ENCODE data around the gene ZMIZ1. TPM values are rescaled to one million over a fixed set of nuclear protein-coding genes. Genes with fewer than 3 reads are reported as not detected.

Gene ZMIZ1
- total RNA-seq, 1 experiment from 2014 or later = 34.2 TPM

DNA sequence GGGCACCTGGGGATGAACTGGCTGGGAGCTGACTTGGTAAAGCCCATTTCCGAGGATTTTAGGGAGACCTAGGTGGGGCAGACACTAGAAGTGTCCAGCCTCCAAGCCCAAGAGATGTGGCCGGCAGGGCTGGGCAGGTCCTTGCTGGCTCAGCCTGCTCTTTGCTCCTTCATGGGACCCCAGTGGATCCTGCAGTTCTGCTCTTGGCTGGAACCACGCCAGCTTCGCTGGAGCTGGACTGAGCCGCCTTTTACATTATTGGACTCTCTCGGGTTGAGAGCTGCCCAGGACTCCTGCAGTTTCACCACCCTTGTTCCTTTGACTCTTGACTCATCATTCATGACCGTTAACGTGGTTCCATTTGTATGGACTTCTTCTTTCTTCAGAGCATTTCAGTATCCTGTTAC, 284.2 kb downstream of the ZMIZ1 start:
- intact Hi-C loops (cut with micrococcal nuclease; ENCODE audit: unreplicated experiment) = no loop called here
- H3K4me3 ChIP-seq (ENCODE audit: low read depth in 2 of 2, low read length in 2 of 2) = no peak overlapping the region
- H3K27me3 ChIP-seq (ENCODE audit: control insufficient read depth, insufficient read depth, low read length) = no peaks in the 10 kb centered on the region
- BruUV-seq (replicated peaks) = no TSS peak
- peaks cover 8% of the 10 kb centered on the region for H3K4me1 ChIP-seq (ENCODE audit: control insufficient read depth, insufficient read depth, low read length)
- no peak overlapping the region for H3K27ac ChIP-seq (ENCODE audit: low read length)
- DNase-seq (ENCODE audit: low read depth, low spot score) = no peak
- ChIA-PET CTCF (interaction anchor here (0.6 kb wide), 1 partner anchor 679 kb away, joined by 3 read pairs; no protein-coding TSS in a partner anchor), POLR2A (no interaction called here)
- H3K9me3 ChIP-seq (ENCODE audit: control insufficient read depth, insufficient read depth, low read depth, low read length) = no peaks in the 10 kb centered on the region
- TF ChIP-seq SIN3A (IDR thresholded peaks at IDR 0.05; ENCODE audit: borderline replicate concordance, insufficient read depth, low read depth, low read length) = no peak
- in situ Hi-C loops (cut with HindIII; ENCODE audit: low pct_unique_long_range_greater_than_20kb, low sequenced_read_pairs) = no loop called here
- H3K36me3 ChIP-seq (ENCODE audit: control insufficient read depth, insufficient read depth, low read length) = peaks cover 2% of the 10 kb centered on the region; the same call in 1 of the 2 replicates
- no peak for ATAC-seq

- TF ChIP-seq POLR2AphosphoS5 (IDR thresholded peaks at IDR 0.05; ENCODE audit: low read depth, low read length) = no peak
- TF ChIP-seq TCF7L2 (IDR thresholded peaks at IDR 0.05; ENCODE audit: low read depth, low read length) = no peak
- TF ChIP-seq CTCF (IDR thresholded peaks at IDR 0.05) = no peak
- TF ChIP-seq REST (IDR thresholded peaks at IDR 0.05; ENCODE audit: insufficient read depth in 1 of 2, low read depth in 2 of 2, low read length in 1 of 2) = no peak
- no peak for TF ChIP-seq SIN3A (IDR thresholded peaks at IDR 0.05; ENCODE audit: borderline replicate concordance, insufficient read depth, low read depth, low read length)
- peaks cover 3% of the 10 kb centered on the region for H3K4me1 ChIP-seq (ENCODE audit: control insufficient read depth, insufficient read depth, low read length)
- H3K9me3 ChIP-seq (ENCODE audit: control insufficient read depth, insufficient read depth, low read depth, low read length) = no peaks in the 10 kb centered on the region
- BruUV-seq (replicated peaks) = no TSS peak
- POLR2A ChIA-PET = no interaction called here
- CTCF ChIA-PET = interaction anchor here (0.6 kb wide), 1 partner anchor 678 kb away, joined by 3 read pairs; no protein-coding TSS in a partner anchor
- H3K27ac ChIP-seq (ENCODE audit: low read length) = no peak overlapping the region
- intact Hi-C loops (cut with micrococcal nuclease; ENCODE audit: unreplicated experiment) = no loop called here
- H3K36me3 ChIP-seq (ENCODE audit: control insufficient read depth, insufficient read depth, low read length) = peaks cover 2% of the 10 kb centered on the region; the same call in 1 of the 2 replicates
- no peaks in the 10 kb centered on the region for H3K27me3 ChIP-seq (ENCODE audit: control insufficient read depth, insufficient read depth, low read length)
- DNase-seq (ENCODE audit: low read depth, low spot score) = no peak
- no peak for ATAC-seq
- H3K4me3 ChIP-seq (ENCODE audit: low read depth in 2 of 2, low read length in 2 of 2) = no peak overlapping the region
- in situ Hi-C loops (cut with HindIII; ENCODE audit: low pct_unique_long_range_greater_than_20kb, low sequenced_read_pairs) = no loop called here
Observed at GRCh38 chr10:79353726-79354125, 285.0 kb downstream of the ZMIZ1 start.

DNA sequence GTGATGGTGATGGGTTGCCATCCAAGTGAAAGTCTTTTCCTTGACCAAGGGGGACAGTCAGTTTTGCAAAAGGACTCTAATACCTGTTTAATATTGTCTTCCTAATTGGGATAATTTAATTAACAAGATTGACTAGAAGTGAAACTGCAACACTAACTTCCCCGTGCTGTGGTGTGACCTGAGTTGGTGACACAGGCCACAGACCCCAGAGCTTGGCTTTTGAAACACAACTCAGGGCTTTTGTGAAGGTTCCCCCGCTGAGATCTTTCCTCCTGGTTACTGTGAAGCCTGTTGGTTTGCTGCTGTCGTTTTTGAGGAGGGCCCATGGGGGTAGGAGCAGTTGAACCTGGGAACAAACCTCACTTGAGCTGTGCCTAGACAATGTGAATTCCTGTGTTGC, 285.4 kb downstream of the ZMIZ1 start:
- no peak overlapping the region for H3K4me3 ChIP-seq (ENCODE audit: low read depth in 2 of 2, low read length in 2 of 2)
- TSS peak; percentile 49 for BruUV-seq (replicated peaks)
- CTCF ChIA-PET = no interaction called here
- TF ChIP-seq POLR2AphosphoS5 (IDR thresholded peaks at IDR 0.05; ENCODE audit: low read depth, low read length) = no peak
- TF ChIP-seq CTCF (IDR thresholded peaks at IDR 0.05) = no peak
- TF ChIP-seq SIN3A (IDR thresholded peaks at IDR 0.05; ENCODE audit: borderline replicate concordance, insufficient read depth, low read depth, low read length) = no peak
- no peak for TF ChIP-seq REST (IDR thresholded peaks at IDR 0.05; ENCODE audit: insufficient read depth in 1 of 2, low read depth in 2 of 2, low read length in 1 of 2)
- no peak for TF ChIP-seq TCF7L2 (IDR thresholded peaks at IDR 0.05; ENCODE audit: low read depth, low read length)
- H3K27me3 ChIP-seq (ENCODE audit: control insufficient read depth, insufficient read depth, low read length) = no peaks in the 10 kb centered on the region
- in situ Hi-C loops (cut with HindIII; ENCODE audit: low pct_unique_long_range_greater_than_20kb, low sequenced_read_pairs) = no loop called here
- POLR2A ChIA-PET = interaction anchor here (0.7 kb wide), 1 partner anchor 106 kb away, joined by 3 read pairs; no protein-coding TSS in a partner anchor
- H3K4me1 ChIP-seq (ENCODE audit: control insufficient read depth, insufficient read depth, low read length) = no peaks in the 10 kb centered on the region
- H3K36me3 ChIP-seq (ENCODE audit: control insufficient read depth, insufficient read depth, low read length) = peaks cover 2% of the 10 kb centered on the region; the same call in 1 of the 2 replicates
- ATAC-seq (no peak), DNase-seq (ENCODE audit: low read depth, low spot score) (no peak)
- no peak overlapping the region for H3K27ac ChIP-seq (ENCODE audit: low read length)
- H3K9me3 ChIP-seq (ENCODE audit: control insufficient read depth, insufficient read depth, low read depth, low read length) = no peaks in the 10 kb centered on the region
- intact Hi-C loops (cut with micrococcal nuclease; ENCODE audit: unreplicated experiment) = no loop called here
